Stimulated activated CD8-positive, alpha-beta memory T cell treated with anti-CD3 and anti-CD28 coated beads, Interleukin-15, amount 100 ng/mL, for 1 hour (primary cell): ENCODE measurements around the gene MLPH.
"Not testable (repeated sequence)": the region's sequence is repeated elsewhere in the genome, so short reads cannot be mapped to it uniquely, and the experiment has no call there.

ENCODE experiments used
- DNase-seq: peaks from one replicate; pipeline ENCODE4 v3.0.0-alpha.2; 2020; ENCODE audit warnings: low read depth

Gene MLPH

GRCh38 chr2:237457388-237457941, 29.6 kb upstream of the MLPH start:
- no peak for DNase-seq

GRCh38 chr2:237458519-237458918, 28.5 kb upstream of the MLPH start:
- DNase-seq = no peak

GRCh38 chr2:237459226-237459625, 27.8 kb upstream of the MLPH start:
- DNase-seq = no peak

- DNase-seq = no peak
Observed at GRCh38 chr2:237459741-237460174, 27.3 kb upstream of the MLPH start.

GRCh38 chr2:237464757-237465391, 22.2 kb upstream of the MLPH start:
- DNase-seq = no peak

- DNase-seq = no peak
Observed at GRCh38 chr2:237465515-237466148, 21.4 kb upstream of the MLPH start.

- DNase-seq = no peak
Observed at GRCh38 chr2:237466211-237466610, 20.8 kb upstream of the MLPH start.

GRCh38 chr2:237467447-237468179, 19.4 kb upstream of the MLPH start:
- no peak for DNase-seq

- DNase-seq = not testable (repeated sequence)
Observed at GRCh38 chr2:237469410-237469809, 17.6 kb upstream of the MLPH start.

- DNase-seq = no peak
Observed at GRCh38 chr2:237469849-237470248, 17.2 kb upstream of the MLPH start.

GRCh38 chr2:237470914-237471313, 16.1 kb upstream of the MLPH start:
- no peak for DNase-seq

GRCh38 chr2:237471438-237472186, 15.4 kb upstream of the MLPH start:
- no peak for DNase-seq

GRCh38 chr2:237472187-237472712, 14.8 kb upstream of the MLPH start:
- no peak for DNase-seq

- DNase-seq = no peak
Observed at GRCh38 chr2:237472909-237473877, 13.9 kb upstream of the MLPH start.

- no peak for DNase-seq
Observed at GRCh38 chr2:237473878-237474441, 13.1 kb upstream of the MLPH start.

- DNase-seq = no peak
Observed at GRCh38 chr2:237474442-237474911, 12.6 kb upstream of the MLPH start.

GRCh38 chr2:237474931-237475703, 11.9 kb upstream of the MLPH start:
- peak; percentile 59 for DNase-seq

GRCh38 chr2:237475704-237476141, 11.3 kb upstream of the MLPH start:
- DNase-seq = no peak

- no peak for DNase-seq
Observed at GRCh38 chr2:237478095-237478494, 9.0 kb upstream of the MLPH start.
